GM23338 (cell line): ENCODE results near the gene RWDD1. TPM values are rescaled to one million over a fixed set of nuclear protein-coding genes. Genes with fewer than 3 reads are reported as not detected.

Source experiments
- ATAC-seq: fragments of 200-7000 bp; cut with Tn5 transposase; 3 replicates; pipeline ENCODE4 v1.9.1; 2020
- DNase-seq: peaks from one replicate; pipeline ENCODE4 v3.0.0-alpha.2; 2015; ENCODE audit warnings: low spot score
- H2AFZ ChIP-seq: fragments of 200-600 bp; sonication (generic); 2 replicates; pipeline ENCODE4 v1.8.0; 2016; ENCODE audit warnings: antibody characterized with exemption, mild to moderate bottlenecking, moderate library complexity
- H3F3A ChIP-seq: fragments of 200-600 bp; sonication (generic); replicated peaks from 2 replicates; pipeline ENCODE4 v1.8.0; 2017; ENCODE audit warnings: antibody characterized with exemption, mixed run types, low read depth
- H3K27ac ChIP-seq: fragments of 200-600 bp; sonication (generic); 2 replicates; pipeline ENCODE4 v1.6.1; 2016; ENCODE audit warnings: low read depth
- H3K27me3 ChIP-seq: fragments of 200-600 bp; sonication (generic); 2 replicates; pipeline ENCODE4 v1.8.0; 2016; ENCODE audit warnings: mild to moderate bottlenecking, mixed run types, moderate library complexity; ENCODE audit not compliant: insufficient read depth
- H3K36me3 ChIP-seq: fragments of 200-600 bp; sonication (generic); 2 replicates; pipeline ENCODE4 v1.8.0; 2016; ENCODE audit warnings: mild to moderate bottlenecking; ENCODE audit not compliant: insufficient read depth
- H3K4me1 ChIP-seq: fragments of 200-600 bp; sonication (generic); 2 replicates; pipeline ENCODE4 v1.8.0; 2016; ENCODE audit warnings: mild to moderate bottlenecking, moderate library complexity; ENCODE audit not compliant: insufficient read depth
- H3K4me2 ChIP-seq: fragments of 200-600 bp; sonication (generic); 2 replicates; pipeline ENCODE4 v1.7.1; 2017; ENCODE audit warnings: mixed run types
- H3K4me3 ChIP-seq: fragments of 200-600 bp; sonication (generic); 2 replicates; pipeline ENCODE4 v1.6.1; 2016; ENCODE audit warnings: mixed run types
- H3K79me2 ChIP-seq: fragments of 200-600 bp; sonication (generic); replicated peaks from 2 replicates; pipeline ENCODE4 v1.8.0; 2017; ENCODE audit warnings: mild to moderate bottlenecking; ENCODE audit not compliant: insufficient read depth
- H3K9me2 ChIP-seq: fragments of 200-600 bp; sonication (generic); 2 replicates; pipeline ENCODE4 v1.8.0; 2017; ENCODE audit not compliant: insufficient read depth
- H4K20me1 ChIP-seq: fragments of 200-600 bp; sonication (generic); replicated peaks from 2 replicates; pipeline ENCODE4 v1.8.0; 2017; ENCODE audit warnings: mild to moderate bottlenecking; ENCODE audit not compliant: insufficient read depth
- H3K27ac Mint-ChIP-seq: 2 replicates; pipeline ENCODE4 v1.8.0; 2020; ENCODE audit warnings: inconsistent platforms, mild to moderate bottlenecking, moderate library complexity, mixed read lengths
- H3K27me3 Mint-ChIP-seq: 3 replicates; pipeline ENCODE4 v1.8.0; 2022; ENCODE audit warnings: low read depth, mild to moderate bottlenecking, moderate library complexity, mixed read lengths, inconsistent platforms; ENCODE audit not compliant: insufficient read depth, poor library complexity
- H3K36me3 Mint-ChIP-seq: 3 replicates; pipeline ENCODE4 v1.8.0; 2021; ENCODE audit warnings: low read depth, mild to moderate bottlenecking, inconsistent platforms, moderate library complexity, mixed read lengths
- H3K4me1 Mint-ChIP-seq: 3 replicates; pipeline ENCODE4 v1.8.0; 2020; ENCODE audit warnings: mild to moderate bottlenecking, inconsistent platforms, mixed read lengths
- H3K4me3 Mint-ChIP-seq: 3 replicates; pipeline ENCODE4 v1.8.0; 2021; ENCODE audit warnings: moderate library complexity, mild to moderate bottlenecking, inconsistent platforms, mixed read lengths
- H3K9me3 Mint-ChIP-seq: 3 replicates; pipeline ENCODE4 v1.8.0; 2020; ENCODE audit warnings: moderate library complexity, mild to moderate bottlenecking, inconsistent platforms, mixed read lengths
- CREB1 ChIP-seq: fragments of 250-450 bp; sonication (Bioruptor Pico); IDR thresholded peaks from 2 replicates; pipeline ENCODE4 v1.5.0; 2020; ENCODE audit warnings: low read depth, mild to moderate bottlenecking, moderate library complexity
- CTCF ChIP-seq, 2 experiments: fragments of 200-600 bp in 1 of 2; sonication (generic) in 1 of 2; conservative IDR thresholded peaks; 2 replicates each; pipeline versions ENCODE4 v1.5.1 to v1.6.1; 2016 to 2017; ENCODE audit warnings: antibody characterized with exemption in 2 of 2, low read depth in 2 of 2, mild to moderate bottlenecking in 2 of 2, moderate library complexity in 1 of 2
- JUNB ChIP-seq: IDR thresholded peaks from one replicate; pipeline ENCODE4 v1.6.1; 2016; ENCODE audit warnings: antibody characterized with exemption; ENCODE audit not compliant: unreplicated experiment
- NANOG ChIP-seq: IDR thresholded peaks from 2 replicates; pipeline ENCODE4 v1.6.1; 2016; ENCODE audit warnings: antibody characterized with exemption, borderline replicate concordance
- REST ChIP-seq: IDR thresholded peaks from one replicate; pipeline ENCODE4 v1.6.1; 2018; ENCODE audit warnings: antibody characterized with exemption; ENCODE audit not compliant: unreplicated experiment
- STAT1 ChIP-seq: IDR thresholded peaks from one replicate; pipeline ENCODE4 v1.6.1; 2016; ENCODE audit warnings: antibody characterized with exemption; ENCODE audit not compliant: unreplicated experiment
- ZNF114 ChIP-seq: fragments of 250-450 bp; sonication (Bioruptor Pico); IDR thresholded peaks from 2 replicates; pipeline ENCODE4 v1.5.0; 2020; ENCODE audit warnings: mild to moderate bottlenecking, moderate library complexity
- ZNF462 ChIP-seq: fragments of 250-450 bp; sonication (Bioruptor Pico); IDR thresholded peaks from 2 replicates; pipeline ENCODE4 v1.5.0; 2020; ENCODE audit warnings: mild to moderate bottlenecking, moderate library complexity
- polyA plus RNA-seq: library from polyadenylated mRNA; unstranded; fragments of >200 nt; fragmentation: Nextera tagmentation; extraction: Ambion mirVana; gene quantifications from 2 replicates; pipeline ENCODE4 v1.2.1, GENCODE V29; 2016
- total RNA-seq: library from RNA; depleted of rRNA; stranded (reverse); fragments of >200 nt; shearing (Covaris generic); gene quantifications from 2 replicates; pipeline ENCODE4 v1.2.3, GENCODE V29; 2014

Gene RWDD1
- total and polyA plus RNA-seq, 2 experiments from 2014 or later: 20.2 to 171 TPM

- TF ChIP-seq CTCF (conservative IDR thresholded peaks at IDR 0.05; ENCODE audit: low read depth in 2 of 2): no peak
- no peak for TF ChIP-seq ZNF114 (CRISPR knock-in tag)
- TF ChIP-seq STAT1: no peak
- no peak for TF ChIP-seq JUNB
- TF ChIP-seq REST: no peak
These were observed 15.2 kb upstream of the RWDD1 start (continued) for GRCh38 chr6:116556065-116556464.

DNA sequence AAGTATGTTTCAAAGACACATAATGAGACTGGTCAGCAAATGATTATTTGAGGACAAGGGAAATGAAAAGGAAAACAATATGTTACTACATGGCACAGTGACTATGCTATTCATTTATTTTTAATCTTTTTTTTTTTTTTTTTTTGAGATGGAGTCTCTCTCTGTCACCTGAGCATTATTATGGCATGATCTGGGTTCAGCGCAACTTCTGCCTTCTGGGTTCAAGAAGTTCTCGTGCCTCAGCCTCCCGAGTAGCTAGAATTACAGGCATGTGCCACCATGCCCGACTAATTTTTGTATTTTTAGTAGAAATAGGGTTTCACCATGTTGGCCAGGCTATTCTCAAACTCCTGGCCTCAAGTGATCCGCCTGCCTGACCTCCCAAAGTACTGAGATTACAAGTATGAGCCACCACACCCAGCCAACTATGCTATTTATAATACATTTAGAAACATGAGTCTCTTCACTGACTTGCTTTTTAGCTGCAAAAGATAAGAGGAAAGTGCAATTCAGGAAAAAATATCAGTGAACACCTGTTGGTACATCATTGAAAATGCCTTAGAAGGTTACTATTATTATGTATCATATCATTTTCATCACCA is 14.4 kb upstream of the RWDD1 start:
- DNase-seq: no peak
- no peak overlapping the region for H3K4me3 Mint-ChIP-seq
- Histone ChIP-seq H3K4me3 (no peak overlapping the region), H3K36me3 (no peaks in the 10 kb centered on the region), H3K27me3 (no peaks in the 10 kb centered on the region), H2AFZ (no peak overlapping the region), H3K4me1 (no peaks in the 10 kb centered on the region), H3K79me2 (no peaks in the 10 kb centered on the region), H3K4me2 (no peak overlapping the region), H3K27ac (no peak overlapping the region), H3F3A (no peaks in the 10 kb centered on the region), H3K9me2 (no peaks in the 10 kb centered on the region), H4K20me1 (no peaks in the 10 kb centered on the region)
- ATAC-seq: no peak
- H3K27ac Mint-ChIP-seq: no peak overlapping the region
- peaks cover 4% of the 10 kb centered on the region; the same call in 2 of the 3 replicates for H3K4me1 Mint-ChIP-seq
- H3K36me3 Mint-ChIP-seq: no peaks in the 10 kb centered on the region
- H3K9me3 Mint-ChIP-seq: no peaks in the 10 kb centered on the region
- no peaks in the 10 kb centered on the region for H3K27me3 Mint-ChIP-seq
- TF ChIP-seq NANOG (no peak), ZNF462 (CRISPR knock-in tag) (no peak), CREB1 (no peak), STAT1 (no peak)
